HepG2 (cell line): Measurements from ENCODE around the gene NOSIP. TPM values are rescaled to one million over a fixed set of nuclear protein-coding genes. Genes with fewer than 3 reads are reported as not detected.
A peak's percentile ranks its signal among the peaks of the same experiment; 100 is the strongest.

Experiments used
- CAMTA2 ChIP-seq: sonication (generic); formaldehyde crosslinking; IDR thresholded peaks from 2 replicates; pipeline ENCODE4 v1.4.0; 2020; ENCODE audit warnings: mild to moderate bottlenecking, missing genetic modification reagents, borderline replicate concordance
- GATAD2A ChIP-seq: IDR thresholded peaks from 2 replicates; pipeline ENCODE4 v1.6.1; 2016
- KDM4B ChIP-seq: sonication (generic); formaldehyde crosslinking; IDR thresholded peaks from 2 replicates; pipeline ENCODE4 v1.4.0; 2020; ENCODE audit warnings: missing genetic modification reagents
- KLF11 ChIP-seq: IDR thresholded peaks from 2 replicates; pipeline ENCODE4 v1.6.1; 2016; ENCODE audit warnings: missing compliant biosample characterization
- RAD21 ChIP-seq: fragments of 450-650 bp; formaldehyde crosslinking; IDR thresholded peaks from 2 replicates; pipeline ENCODE4 v1.5.0; 2020; ENCODE audit warnings: mild to moderate bottlenecking
- RXRB ChIP-seq: IDR thresholded peaks from 2 replicates; pipeline ENCODE4 v1.6.1; 2016; ENCODE audit warnings: borderline replicate concordance, missing genetic modification reagents, missing compliant biosample characterization
- SRSF1 ChIP-seq: fragments of 200-400 bp; formaldehyde crosslinking; optimal IDR thresholded peaks from 2 replicates; pipeline ENCODE3; 2017; ENCODE audit warnings: mild to moderate bottlenecking, low read depth, low read length, moderate library complexity
- ZBTB7B ChIP-seq: sonication (generic); formaldehyde crosslinking; IDR thresholded peaks from 2 replicates; pipeline ENCODE4 v1.4.0; 2020; ENCODE audit warnings: missing genetic modification reagents
- ZNF138 ChIP-seq: sonication (generic); formaldehyde crosslinking; IDR thresholded peaks from 2 replicates; pipeline ENCODE4 v1.5.0; 2020; ENCODE audit warnings: mild to moderate bottlenecking, low read depth, missing genetic modification reagents
- ZNF333 ChIP-seq: sonication (generic); formaldehyde crosslinking; IDR thresholded peaks from 2 replicates; pipeline ENCODE4 v1.4.0; 2020; ENCODE audit warnings: mild to moderate bottlenecking, missing genetic modification reagents, borderline replicate concordance
- ZNF652 ChIP-seq: IDR thresholded peaks from 2 replicates; pipeline ENCODE4 v1.6.1; 2016; ENCODE audit warnings: low read depth, borderline replicate concordance
- polyA plus RNA-seq, 8 experiments: library from polyadenylated mRNA; depleted of rRNA in 3 of 8; stranded (reverse) in 7 of 8; unstranded in 1 of 8; fragments of >200 nt; fragmentation: Illumina TruSeq in 4 of 8; extraction: Trizol in 4 of 8; gene quantifications; 2 replicates each; pipeline versions ENCODE4 v1.2.1 to v1.2.3, GENCODE V29; 2011 to 2016; ENCODE audit warnings: low read depth in 4 of 8, missing spikeins in 1 of 8, mixed read lengths in 1 of 8; ENCODE audit not compliant: insufficient read depth in 1 of 8
- total RNA-seq, 5 experiments: library from RNA; depleted of rRNA; stranded (reverse); fragments of >200 nt; fragmentation: Illumina TruSeq; extraction: Trizol; gene quantifications; 2 replicates each; pipeline ENCODE4 v1.2.3, GENCODE V29; 2016; ENCODE audit warnings: low read depth in 1 of 5
- TF ChIP-seq, protein P1 (sequence below): IDR thresholded peaks from 2 replicates; pipeline ENCODE4 v1.6.1; 2012; ENCODE audit warnings: low read length, improper control_type of control experiment
- TF ChIP-seq, protein P2 (sequence below): sonication (generic); formaldehyde crosslinking; IDR thresholded peaks from 2 replicates; pipeline ENCODE4 v1.4.0; 2020; ENCODE audit warnings: mild to moderate bottlenecking, missing genetic modification reagents
- TF ChIP-seq, protein P3 (sequence below): sonication (generic); formaldehyde crosslinking; IDR thresholded peaks from 2 replicates; pipeline ENCODE4 v1.5.0; 2020; ENCODE audit warnings: mild to moderate bottlenecking, missing genetic modification reagents, borderline replicate concordance
- TF ChIP-seq, protein P4 (sequence below): sonication (generic); formaldehyde crosslinking; IDR thresholded peaks from 2 replicates; pipeline ENCODE4 v1.5.0; 2020; ENCODE audit warnings: missing genetic modification reagents
- TF ChIP-seq, protein P5 (sequence below): sonication (generic); formaldehyde crosslinking; IDR thresholded peaks from 2 replicates; pipeline ENCODE4 v1.4.0; 2020; ENCODE audit warnings: mild to moderate bottlenecking, missing genetic modification reagents
- TF ChIP-seq, protein P6 (sequence below): IDR thresholded peaks from 2 replicates; pipeline ENCODE4 v1.6.1; 2018; ENCODE audit warnings: missing genetic modification reagents

Gene NOSIP
- total and polyA plus RNA-seq, 2 of the 13 experiments (the other 11 are each of a cell fraction or from before 2014, with no cell fraction given), result 54.3 to 78.0 TPM

DNA sequence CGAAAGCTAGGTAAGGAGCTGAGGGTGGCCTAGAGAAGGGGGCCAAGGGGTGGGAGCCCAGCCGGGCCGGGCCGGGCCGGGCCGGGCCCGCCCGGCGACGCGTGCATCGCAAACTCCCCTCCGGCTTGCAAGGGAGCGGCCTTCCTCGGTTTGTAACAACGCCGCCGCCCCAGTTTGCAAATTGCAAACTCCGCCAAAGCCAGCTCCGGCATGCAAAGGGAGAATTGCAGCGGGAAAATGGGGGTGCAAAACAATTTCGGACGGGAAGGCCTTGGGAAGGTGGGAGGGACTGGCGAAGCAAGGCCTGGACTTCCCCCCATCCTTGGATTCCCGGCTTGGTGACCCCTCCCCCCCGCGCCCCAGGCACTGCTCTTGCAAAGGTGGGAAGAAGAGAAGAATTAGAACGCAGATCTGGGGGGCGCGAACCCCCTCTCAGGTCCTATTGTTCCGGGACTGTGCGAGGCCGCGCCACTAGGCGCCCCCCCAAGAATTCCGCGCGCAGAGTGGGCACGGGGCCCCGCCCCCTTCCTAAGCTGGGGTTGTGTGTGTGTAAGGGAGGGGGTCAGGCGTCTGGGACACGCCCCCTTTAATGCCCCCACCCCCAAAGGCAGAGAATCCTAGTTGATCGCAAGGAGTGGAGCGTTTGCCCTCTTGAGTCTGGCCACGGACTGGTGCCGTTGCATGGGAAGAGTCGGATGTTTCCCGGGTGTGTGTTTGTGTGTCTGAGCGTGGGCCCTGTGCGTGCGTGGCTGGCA is 11.6 kb upstream of the NOSIP start (continued):
- TF ChIP-seq, protein P1, sequence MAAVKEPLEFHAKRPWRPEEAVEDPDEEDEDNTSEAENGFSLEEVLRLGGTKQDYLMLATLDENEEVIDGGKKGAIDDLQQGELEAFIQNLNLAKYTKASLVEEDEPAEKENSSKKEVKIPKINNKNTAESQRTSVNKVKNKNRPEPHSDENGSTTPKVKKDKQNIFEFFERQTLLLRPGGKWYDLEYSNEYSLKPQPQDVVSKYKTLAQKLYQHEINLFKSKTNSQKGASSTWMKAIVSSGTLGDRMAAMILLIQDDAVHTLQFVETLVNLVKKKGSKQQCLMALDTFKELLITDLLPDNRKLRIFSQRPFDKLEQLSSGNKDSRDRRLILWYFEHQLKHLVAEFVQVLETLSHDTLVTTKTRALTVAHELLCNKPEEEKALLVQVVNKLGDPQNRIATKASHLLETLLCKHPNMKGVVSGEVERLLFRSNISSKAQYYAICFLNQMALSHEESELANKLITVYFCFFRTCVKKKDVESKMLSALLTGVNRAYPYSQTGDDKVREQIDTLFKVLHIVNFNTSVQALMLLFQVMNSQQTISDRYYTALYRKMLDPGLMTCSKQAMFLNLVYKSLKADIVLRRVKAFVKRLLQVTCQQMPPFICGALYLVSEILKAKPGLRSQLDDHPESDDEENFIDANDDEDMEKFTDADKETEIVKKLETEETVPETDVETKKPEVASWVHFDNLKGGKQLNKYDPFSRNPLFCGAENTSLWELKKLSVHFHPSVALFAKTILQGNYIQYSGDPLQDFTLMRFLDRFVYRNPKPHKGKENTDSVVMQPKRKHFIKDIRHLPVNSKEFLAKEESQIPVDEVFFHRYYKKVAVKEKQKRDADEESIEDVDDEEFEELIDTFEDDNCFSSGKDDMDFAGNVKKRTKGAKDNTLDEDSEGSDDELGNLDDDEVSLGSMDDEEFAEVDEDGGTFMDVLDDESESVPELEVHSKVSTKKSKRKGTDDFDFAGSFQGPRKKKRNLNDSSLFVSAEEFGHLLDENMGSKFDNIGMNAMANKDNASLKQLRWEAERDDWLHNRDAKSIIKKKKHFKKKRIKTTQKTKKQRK, result no peak
- TF ChIP-seq ZNF652 (CRISPR knock-in tag) (no peak), SRSF1 (peak; percentile 84), ZNF138 (CRISPR knock-in tag) (no peak), ZBTB7B (CRISPR knock-in tag) (no peak), RAD21 (no peak), CAMTA2 (no peak), RXRB (CRISPR knock-in tag) (no peak), KLF11 (no peak), ZNF333 (CRISPR knock-in tag) (peak; percentile 42; the same call in 1 of the 2 replicates), GATAD2A (CRISPR knock-in tag) (no peak), KDM4B (CRISPR knock-in tag) (no peak)
- TF ChIP-seq, protein P2, sequence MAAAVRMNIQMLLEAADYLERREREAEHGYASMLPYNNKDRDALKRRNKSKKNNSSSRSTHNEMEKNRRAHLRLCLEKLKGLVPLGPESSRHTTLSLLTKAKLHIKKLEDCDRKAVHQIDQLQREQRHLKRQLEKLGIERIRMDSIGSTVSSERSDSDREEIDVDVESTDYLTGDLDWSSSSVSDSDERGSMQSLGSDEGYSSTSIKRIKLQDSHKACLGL (CRISPR knock-in tag), result peak; percentile 44; the same call in 1 of the 2 replicates
- TF ChIP-seq, protein P3, sequence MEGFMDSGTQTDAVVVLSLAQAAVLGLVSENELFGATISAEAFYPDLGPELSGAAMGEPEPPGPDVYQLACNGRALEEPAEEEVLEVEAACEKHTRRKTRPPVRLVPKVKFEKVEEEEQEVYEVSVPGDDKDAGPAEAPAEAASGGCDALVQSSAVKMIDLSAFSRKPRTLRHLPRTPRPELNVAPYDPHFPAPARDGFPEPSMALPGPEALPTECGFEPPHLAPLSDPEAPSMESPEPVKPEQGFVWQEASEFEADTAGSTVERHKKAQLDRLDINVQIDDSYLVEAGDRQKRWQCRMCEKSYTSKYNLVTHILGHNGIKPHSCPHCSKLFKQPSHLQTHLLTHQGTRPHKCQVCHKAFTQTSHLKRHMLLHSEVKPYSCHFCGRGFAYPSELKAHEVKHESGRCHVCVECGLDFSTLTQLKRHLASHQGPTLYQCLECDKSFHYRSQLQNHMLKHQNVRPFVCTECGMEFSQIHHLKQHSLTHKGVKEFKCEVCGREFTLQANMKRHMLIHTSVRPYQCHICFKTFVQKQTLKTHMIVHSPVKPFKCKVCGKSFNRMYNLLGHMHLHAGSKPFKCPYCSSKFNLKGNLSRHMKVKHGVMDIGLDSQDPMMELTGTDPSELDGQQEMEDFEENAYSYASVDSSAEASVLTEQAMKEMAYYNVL, result peak; percentile 30; the same call in 1 of the 2 replicates
- TF ChIP-seq, protein P4, sequence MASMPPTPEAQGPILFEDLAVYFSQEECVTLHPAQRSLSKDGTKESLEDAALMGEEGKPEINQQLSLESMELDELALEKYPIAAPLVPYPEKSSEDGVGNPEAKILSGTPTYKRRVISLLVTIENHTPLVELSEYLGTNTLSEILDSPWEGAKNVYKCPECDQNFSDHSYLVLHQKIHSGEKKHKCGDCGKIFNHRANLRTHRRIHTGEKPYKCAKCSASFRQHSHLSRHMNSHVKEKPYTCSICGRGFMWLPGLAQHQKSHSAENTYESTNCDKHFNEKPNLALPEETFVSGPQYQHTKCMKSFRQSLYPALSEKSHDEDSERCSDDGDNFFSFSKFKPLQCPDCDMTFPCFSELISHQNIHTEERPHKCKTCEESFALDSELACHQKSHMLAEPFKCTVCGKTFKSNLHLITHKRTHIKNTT (CRISPR knock-in tag), result no peak
- TF ChIP-seq, protein P5, sequence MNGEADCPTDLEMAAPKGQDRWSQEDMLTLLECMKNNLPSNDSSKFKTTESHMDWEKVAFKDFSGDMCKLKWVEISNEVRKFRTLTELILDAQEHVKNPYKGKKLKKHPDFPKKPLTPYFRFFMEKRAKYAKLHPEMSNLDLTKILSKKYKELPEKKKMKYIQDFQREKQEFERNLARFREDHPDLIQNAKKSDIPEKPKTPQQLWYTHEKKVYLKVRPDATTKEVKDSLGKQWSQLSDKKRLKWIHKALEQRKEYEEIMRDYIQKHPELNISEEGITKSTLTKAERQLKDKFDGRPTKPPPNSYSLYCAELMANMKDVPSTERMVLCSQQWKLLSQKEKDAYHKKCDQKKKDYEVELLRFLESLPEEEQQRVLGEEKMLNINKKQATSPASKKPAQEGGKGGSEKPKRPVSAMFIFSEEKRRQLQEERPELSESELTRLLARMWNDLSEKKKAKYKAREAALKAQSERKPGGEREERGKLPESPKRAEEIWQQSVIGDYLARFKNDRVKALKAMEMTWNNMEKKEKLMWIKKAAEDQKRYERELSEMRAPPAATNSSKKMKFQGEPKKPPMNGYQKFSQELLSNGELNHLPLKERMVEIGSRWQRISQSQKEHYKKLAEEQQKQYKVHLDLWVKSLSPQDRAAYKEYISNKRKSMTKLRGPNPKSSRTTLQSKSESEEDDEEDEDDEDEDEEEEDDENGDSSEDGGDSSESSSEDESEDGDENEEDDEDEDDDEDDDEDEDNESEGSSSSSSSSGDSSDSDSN, result peak; percentile 24; the same call in 1 of the 2 replicates
- TF ChIP-seq, protein P6, sequence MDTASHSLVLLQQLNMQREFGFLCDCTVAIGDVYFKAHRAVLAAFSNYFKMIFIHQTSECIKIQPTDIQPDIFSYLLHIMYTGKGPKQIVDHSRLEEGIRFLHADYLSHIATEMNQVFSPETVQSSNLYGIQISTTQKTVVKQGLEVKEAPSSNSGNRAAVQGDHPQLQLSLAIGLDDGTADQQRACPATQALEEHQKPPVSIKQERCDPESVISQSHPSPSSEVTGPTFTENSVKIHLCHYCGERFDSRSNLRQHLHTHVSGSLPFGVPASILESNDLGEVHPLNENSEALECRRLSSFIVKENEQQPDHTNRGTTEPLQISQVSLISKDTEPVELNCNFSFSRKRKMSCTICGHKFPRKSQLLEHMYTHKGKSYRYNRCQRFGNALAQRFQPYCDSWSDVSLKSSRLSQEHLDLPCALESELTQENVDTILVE (CRISPR knock-in tag), result no peak
